Neural cell (in vitro differentiated cells): ENCODE measurements around the gene PBRM1.

ENCODE experiments used
- EZH2 ChIP-seq: fragments of 200-600, 300-800 bp; shearing (Covaris generic), sonication (generic); IDR thresholded peaks from 2 replicates; pipeline ENCODE4 v1.6.1; 2014; ENCODE audit warnings: antibody characterized with exemption, low read length, borderline replicate concordance, mild to moderate bottlenecking; ENCODE audit not compliant: insufficient read depth, poor library complexity, severe bottlenecking
- RAD21 ChIP-seq: fragments of 450-650 bp; conservative IDR thresholded peaks from 2 replicates; pipeline ENCODE4 v1.6.1; 2014; ENCODE audit warnings: antibody characterized with exemption, mild to moderate bottlenecking, moderate library complexity
- SMC3 ChIP-seq: fragments of 450-650 bp; conservative IDR thresholded peaks from 2 replicates; pipeline ENCODE4 v1.6.1; 2014; ENCODE audit warnings: antibody characterized with exemption, mild to moderate bottlenecking, moderate library complexity; ENCODE audit not compliant: poor library complexity
- TF ChIP-seq, protein P1 (sequence below): fragments of 450-650 bp; IDR thresholded peaks from 2 replicates; pipeline ENCODE4 v1.5.1; 2014; ENCODE audit warnings: antibody characterized with exemption, mild to moderate bottlenecking, moderate library complexity; ENCODE audit not compliant: poor library complexity, severe bottlenecking

DNA sequence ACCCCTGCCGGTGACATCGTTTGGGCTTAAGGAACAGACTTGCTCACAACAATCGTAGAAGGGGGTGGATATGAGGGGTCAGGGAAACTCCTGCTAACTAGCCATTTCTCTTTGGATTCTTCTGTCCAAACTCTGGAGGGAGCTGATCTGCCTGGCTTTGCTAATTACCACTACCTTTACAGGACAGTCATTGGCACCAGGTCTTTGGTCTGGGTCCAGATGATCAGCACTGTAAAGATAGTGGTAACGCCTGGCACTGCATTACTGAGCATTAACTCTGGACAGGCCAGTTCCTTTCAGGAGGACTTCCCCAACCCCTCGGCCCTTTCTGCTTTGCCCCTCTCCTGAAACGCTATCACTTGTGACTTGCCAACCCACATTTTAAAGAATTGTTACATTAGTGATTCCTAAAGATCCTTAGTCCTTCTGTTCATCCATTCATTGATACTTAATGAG is 148.5 kb downstream of the PBRM1 start:
- TF ChIP-seq, protein P1, sequence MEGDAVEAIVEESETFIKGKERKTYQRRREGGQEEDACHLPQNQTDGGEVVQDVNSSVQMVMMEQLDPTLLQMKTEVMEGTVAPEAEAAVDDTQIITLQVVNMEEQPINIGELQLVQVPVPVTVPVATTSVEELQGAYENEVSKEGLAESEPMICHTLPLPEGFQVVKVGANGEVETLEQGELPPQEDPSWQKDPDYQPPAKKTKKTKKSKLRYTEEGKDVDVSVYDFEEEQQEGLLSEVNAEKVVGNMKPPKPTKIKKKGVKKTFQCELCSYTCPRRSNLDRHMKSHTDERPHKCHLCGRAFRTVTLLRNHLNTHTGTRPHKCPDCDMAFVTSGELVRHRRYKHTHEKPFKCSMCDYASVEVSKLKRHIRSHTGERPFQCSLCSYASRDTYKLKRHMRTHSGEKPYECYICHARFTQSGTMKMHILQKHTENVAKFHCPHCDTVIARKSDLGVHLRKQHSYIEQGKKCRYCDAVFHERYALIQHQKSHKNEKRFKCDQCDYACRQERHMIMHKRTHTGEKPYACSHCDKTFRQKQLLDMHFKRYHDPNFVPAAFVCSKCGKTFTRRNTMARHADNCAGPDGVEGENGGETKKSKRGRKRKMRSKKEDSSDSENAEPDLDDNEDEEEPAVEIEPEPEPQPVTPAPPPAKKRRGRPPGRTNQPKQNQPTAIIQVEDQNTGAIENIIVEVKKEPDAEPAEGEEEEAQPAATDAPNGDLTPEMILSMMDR = no peak
- TF ChIP-seq EZH2 = no peak
- TF ChIP-seq SMC3 = no peak
- no peak for TF ChIP-seq RAD21
